ENCODE data around the gene SAMD11. TPM values are rescaled to one million over a fixed set of nuclear protein-coding genes. Genes with fewer than 3 reads are reported as not detected.

Gene SAMD11
- total and polyA plus RNA-seq, 10 of the 15 experiments (the other 5 are each of a cell fraction or from before 2014, with no cell fraction given), result 0.04 to 0.31 (median 0.19) TPM; not detected in 6

- TF ChIP-seq, protein P1, sequence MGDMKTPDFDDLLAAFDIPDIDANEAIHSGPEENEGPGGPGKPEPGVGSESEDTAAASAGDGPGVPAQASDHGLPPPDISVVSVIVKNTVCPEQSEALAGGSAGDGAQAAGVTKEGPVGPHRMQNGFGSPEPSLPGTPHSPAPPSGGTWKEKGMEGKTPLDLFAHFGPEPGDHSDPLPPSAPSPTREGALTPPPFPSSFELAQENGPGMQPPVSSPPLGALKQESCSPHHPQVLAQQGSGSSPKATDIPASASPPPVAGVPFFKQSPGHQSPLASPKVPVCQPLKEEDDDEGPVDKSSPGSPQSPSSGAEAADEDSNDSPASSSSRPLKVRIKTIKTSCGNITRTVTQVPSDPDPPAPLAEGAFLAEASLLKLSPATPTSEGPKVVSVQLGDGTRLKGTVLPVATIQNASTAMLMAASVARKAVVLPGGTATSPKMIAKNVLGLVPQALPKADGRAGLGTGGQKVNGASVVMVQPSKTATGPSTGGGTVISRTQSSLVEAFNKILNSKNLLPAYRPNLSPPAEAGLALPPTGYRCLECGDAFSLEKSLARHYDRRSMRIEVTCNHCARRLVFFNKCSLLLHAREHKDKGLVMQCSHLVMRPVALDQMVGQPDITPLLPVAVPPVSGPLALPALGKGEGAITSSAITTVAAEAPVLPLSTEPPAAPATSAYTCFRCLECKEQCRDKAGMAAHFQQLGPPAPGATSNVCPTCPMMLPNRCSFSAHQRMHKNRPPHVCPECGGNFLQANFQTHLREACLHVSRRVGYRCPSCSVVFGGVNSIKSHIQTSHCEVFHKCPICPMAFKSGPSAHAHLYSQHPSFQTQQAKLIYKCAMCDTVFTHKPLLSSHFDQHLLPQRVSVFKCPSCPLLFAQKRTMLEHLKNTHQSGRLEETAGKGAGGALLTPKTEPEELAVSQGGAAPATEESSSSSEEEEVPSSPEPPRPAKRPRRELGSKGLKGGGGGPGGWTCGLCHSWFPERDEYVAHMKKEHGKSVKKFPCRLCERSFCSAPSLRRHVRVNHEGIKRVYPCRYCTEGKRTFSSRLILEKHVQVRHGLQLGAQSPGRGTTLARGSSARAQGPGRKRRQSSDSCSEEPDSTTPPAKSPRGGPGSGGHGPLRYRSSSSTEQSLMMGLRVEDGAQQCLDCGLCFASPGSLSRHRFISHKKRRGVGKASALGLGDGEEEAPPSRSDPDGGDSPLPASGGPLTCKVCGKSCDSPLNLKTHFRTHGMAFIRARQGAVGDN (IDR thresholded peaks at IDR 0.05), result no peak
- TF ChIP-seq SREBF2 (IDR thresholded peaks at IDR 0.05; ENCODE audit: low read length) (no peak), BACH1 (IDR thresholded peaks at IDR 0.05; ENCODE audit: borderline replicate concordance) (no peak), TCF3 (IDR thresholded peaks at IDR 0.05; ENCODE audit: borderline replicate concordance, insufficient read depth, low read depth, low read length) (no peak)
- TF ChIP-seq, protein P2, sequence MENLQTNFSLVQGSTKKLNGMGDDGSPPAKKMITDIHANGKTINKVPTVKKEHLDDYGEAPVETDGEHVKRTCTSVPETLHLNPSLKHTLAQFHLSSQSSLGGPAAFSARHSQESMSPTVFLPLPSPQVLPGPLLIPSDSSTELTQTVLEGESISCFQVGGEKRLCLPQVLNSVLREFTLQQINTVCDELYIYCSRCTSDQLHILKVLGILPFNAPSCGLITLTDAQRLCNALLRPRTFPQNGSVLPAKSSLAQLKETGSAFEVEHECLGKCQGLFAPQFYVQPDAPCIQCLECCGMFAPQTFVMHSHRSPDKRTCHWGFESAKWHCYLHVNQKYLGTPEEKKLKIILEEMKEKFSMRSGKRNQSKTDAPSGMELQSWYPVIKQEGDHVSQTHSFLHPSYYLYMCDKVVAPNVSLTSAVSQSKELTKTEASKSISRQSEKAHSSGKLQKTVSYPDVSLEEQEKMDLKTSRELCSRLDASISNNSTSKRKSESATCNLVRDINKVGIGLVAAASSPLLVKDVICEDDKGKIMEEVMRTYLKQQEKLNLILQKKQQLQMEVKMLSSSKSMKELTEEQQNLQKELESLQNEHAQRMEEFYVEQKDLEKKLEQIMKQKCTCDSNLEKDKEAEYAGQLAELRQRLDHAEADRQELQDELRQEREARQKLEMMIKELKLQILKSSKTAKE (IDR thresholded peaks at IDR 0.05; ENCODE audit: low read depth, poor library complexity, severe bottlenecking), result no peak
Observed at GRCh38 chr1:932776-933602, 9.3 kb downstream of the SAMD11 start (continued).
